ENCODE data around the gene ANKRD33B.

DNA sequence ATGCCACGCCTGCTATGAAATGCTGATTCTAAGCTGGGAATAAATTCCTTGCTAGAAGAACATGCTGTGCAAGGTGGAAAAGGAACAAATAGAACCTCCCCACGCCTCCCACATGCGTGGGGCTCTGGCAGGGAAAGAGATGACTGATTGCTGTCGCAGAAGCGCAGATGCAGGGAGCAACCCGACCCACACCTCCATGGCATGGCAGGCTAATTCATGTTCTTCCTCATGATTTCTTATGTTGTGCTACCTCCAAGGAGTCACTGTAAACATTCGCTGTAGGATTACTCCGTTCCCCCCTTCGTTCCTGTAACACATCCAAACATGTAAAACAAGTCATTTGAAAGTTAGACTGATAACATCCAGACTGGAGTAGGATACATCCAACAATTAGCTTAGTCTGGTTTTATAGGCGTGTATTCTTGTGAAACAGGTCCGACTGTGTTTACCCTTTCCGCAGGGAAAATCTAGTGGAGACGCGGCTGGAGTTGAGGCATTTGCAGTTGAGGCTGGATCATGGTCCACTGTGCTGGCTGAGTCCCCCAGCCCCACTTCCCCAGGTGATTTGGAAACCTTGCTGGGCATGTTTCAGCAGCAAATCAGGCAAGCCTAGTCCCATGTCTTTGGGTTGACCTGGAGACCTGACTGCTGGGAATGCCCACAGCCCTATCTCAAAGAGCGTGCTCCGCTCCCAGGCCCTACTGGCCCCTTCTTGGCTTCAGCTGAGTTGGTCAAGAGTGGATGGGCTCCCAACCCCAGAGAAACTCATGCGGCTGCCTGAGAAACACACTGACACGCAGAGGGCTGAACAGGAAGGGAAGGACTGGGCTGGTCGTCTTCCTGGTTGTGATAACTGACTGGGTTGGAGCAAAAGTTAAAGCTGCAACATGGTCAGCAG is 24.8 kb upstream of the ANKRD33B start:
- TF ChIP-seq POLR2A (IDR thresholded peaks at IDR 0.05; ENCODE audit: borderline replicate concordance, extremely low read depth, insufficient read depth, insufficient read length) (no peak), CTCF (IDR thresholded peaks at IDR 0.05 in 2 of 3, conservative IDR thresholded peaks at IDR 0.05 in 1 of 3; ENCODE audit: borderline replicate concordance in 1 of 3, insufficient read depth in 1 of 3, low read depth in 2 of 3, low read length in 2 of 3) (no peak), EGR1 (IDR thresholded peaks at IDR 0.05; ENCODE audit: low read depth) (no peak), CEBPB (IDR thresholded peaks at IDR 0.05; ENCODE audit: low read depth) (no peak), EZH2 (IDR thresholded peaks at IDR 0.05) (no peak), REST (IDR thresholded peaks at IDR 0.05; ENCODE audit: low read depth) (no peak), CBX3 (IDR thresholded peaks at IDR 0.05; ENCODE audit: low read depth) (no peak), ZNF274 (IDR thresholded peaks at IDR 0.05; ENCODE audit: low read depth, low read length) (no peak), EZH2phosphoT487 (IDR thresholded peaks at IDR 0.05; ENCODE audit: borderline replicate concordance) (no peak), MAX (IDR thresholded peaks at IDR 0.05) (no peak), SP1 (IDR thresholded peaks at IDR 0.05; ENCODE audit: low read depth) (no peak)

Data from HCT116 (cell line).